ENCODE measurements around the gene INSR.
A peak's percentile ranks its signal among the peaks of the same experiment; 100 is the strongest.

INSR gene

GRCh38 chr19:7216373-7216902 is 77.8 kb downstream of the INSR start:
- H3K27ac ChIP-seq: no peak overlapping the region
- H3K36me3 ChIP-seq: no peaks in the 10 kb centered on the region
- no peaks in the 10 kb centered on the region for H3K9me3 ChIP-seq
- no peak overlapping the region for H3K4me3 ChIP-seq
- no peak for DNase-seq
- TF ChIP-seq, protein P1, sequence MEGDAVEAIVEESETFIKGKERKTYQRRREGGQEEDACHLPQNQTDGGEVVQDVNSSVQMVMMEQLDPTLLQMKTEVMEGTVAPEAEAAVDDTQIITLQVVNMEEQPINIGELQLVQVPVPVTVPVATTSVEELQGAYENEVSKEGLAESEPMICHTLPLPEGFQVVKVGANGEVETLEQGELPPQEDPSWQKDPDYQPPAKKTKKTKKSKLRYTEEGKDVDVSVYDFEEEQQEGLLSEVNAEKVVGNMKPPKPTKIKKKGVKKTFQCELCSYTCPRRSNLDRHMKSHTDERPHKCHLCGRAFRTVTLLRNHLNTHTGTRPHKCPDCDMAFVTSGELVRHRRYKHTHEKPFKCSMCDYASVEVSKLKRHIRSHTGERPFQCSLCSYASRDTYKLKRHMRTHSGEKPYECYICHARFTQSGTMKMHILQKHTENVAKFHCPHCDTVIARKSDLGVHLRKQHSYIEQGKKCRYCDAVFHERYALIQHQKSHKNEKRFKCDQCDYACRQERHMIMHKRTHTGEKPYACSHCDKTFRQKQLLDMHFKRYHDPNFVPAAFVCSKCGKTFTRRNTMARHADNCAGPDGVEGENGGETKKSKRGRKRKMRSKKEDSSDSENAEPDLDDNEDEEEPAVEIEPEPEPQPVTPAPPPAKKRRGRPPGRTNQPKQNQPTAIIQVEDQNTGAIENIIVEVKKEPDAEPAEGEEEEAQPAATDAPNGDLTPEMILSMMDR (IDR thresholded peaks at IDR 0.05): no peak
- H3K27me3 ChIP-seq: no peaks in the 10 kb centered on the region
- H3K4me1 ChIP-seq: peaks cover 0 to 35% (median 15%) of the 10 kb centered on the region in 4 donors
- intact Hi-C loops (cut with DNase I; ENCODE audit: low total_unique reads): no loop called here

- intact Hi-C loops (cut with DNase I; ENCODE audit: low total_unique reads): no loop called here
- Histone ChIP-seq H3K9me3 (no peaks in the 10 kb centered on the region), H3K4me1 (peaks cover 0 to 42% (median 18%) of the 10 kb centered on the region in 4 donors), H3K27me3 (no peaks in the 10 kb centered on the region), H3K27ac (no peak overlapping the region), H3K36me3 (no peaks in the 10 kb centered on the region), H3K4me3 (no peak overlapping the region)
- TF ChIP-seq, protein P1 (IDR thresholded peaks at IDR 0.05): no peak
- no peak for DNase-seq
Measured at GRCh38 chr19:7215176-7215575, 79.0 kb downstream of the INSR start.

DNA sequence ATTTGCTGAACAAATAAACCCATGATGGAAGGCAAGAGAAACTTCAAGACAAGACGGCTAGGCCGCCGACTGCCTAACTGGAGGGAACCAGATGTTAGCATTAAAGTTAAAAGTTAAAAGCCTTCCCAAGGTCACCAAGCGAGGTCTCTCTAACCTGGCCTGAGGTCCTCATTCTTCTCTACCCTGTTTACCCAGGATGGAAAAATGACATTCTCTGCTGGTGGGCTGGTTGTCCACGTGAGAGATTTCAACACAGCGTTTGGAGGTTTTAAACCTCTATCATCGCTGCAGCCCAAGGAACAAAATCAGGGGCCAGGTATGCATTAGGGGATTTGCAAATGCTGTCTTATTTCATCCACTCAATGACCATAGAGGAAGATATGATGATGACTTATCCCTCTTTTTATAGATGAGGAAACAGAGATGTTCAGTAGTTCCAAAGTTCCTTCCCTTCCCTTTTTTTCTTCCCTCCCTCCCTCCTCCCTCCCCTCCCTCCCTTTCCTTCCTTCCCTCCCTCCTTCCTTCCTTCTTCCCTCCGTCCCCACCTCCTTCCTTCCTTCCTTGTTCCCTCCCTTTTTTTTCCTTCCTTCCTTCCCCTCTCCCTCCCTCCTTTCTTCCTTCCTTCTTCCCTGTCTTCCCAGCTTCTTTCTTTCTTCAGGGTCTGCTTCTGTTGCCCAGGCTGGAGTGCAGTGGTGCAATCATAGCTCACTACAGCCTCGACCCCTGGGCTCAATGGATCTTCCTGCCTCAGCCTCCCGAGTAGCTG is 79.7 kb downstream of the INSR start:
- H3K27ac ChIP-seq: no peak overlapping the region
- H3K4me3 ChIP-seq: no peak overlapping the region
- H3K36me3 ChIP-seq: no peaks in the 10 kb centered on the region
- intact Hi-C loops (cut with DNase I; ENCODE audit: low total_unique reads): no loop called here
- peaks cover 0 to 42% (median 18%) of the 10 kb centered on the region in 4 donors for H3K4me1 ChIP-seq
- TF ChIP-seq, protein P1 (IDR thresholded peaks at IDR 0.05): no peak
- H3K9me3 ChIP-seq: no peaks in the 10 kb centered on the region
- no peak for DNase-seq
- H3K27me3 ChIP-seq: no peaks in the 10 kb centered on the region

DNA sequence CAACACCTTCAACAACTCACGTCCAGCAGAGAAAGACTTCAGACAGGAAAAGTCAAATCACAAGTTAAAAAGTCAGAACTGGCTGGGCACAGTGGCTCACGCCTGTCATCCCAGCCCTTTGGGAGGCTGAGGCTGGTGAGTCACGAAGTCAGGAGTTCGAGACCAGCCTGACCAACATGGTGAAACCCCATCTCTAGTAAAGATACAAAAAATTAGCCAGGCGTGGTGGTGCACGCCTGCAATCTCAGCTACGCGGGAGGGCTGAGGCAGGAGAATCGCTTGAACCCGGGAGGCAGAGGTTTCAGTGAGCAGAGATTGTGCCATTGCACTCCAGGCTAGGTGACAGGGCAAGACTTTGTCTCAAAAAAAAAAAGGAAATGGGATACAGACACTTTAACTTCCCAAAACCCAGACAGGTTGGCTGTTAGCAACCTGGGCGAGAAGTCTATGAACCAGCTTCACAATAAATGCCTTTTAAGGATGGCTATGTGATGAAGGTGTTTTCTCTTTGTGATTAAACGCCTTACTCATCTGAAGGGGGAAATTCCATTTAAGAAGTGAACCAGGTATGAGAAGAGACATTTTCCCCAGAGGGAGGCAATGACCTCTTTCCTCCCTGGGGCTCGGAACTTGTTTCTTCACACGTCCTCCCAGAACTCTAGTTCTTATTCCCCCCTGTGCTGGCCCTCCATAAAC is 80.4 kb downstream of the INSR start:
- TF ChIP-seq, protein P1 (IDR thresholded peaks at IDR 0.05): no peak
- no peak overlapping the region for H3K4me3 ChIP-seq
- no peaks in the 10 kb centered on the region for H3K9me3 ChIP-seq
- intact Hi-C loops (cut with DNase I; ENCODE audit: low total_unique reads): no loop called here
- DNase-seq: no peak
- H3K4me1 ChIP-seq: peaks cover 0 to 45% (median 22%) of the 10 kb centered on the region in 4 donors
- H3K36me3 ChIP-seq: no peaks in the 10 kb centered on the region
- no peak overlapping the region for H3K27ac ChIP-seq
- no peaks in the 10 kb centered on the region for H3K27me3 ChIP-seq

- H3K36me3 ChIP-seq: no peaks in the 10 kb centered on the region
- peak overlapping the region; percentile 17 to 52 for H3K27ac ChIP-seq
- DNase-seq: peak in 1 of 2 donors; percentile 67
- no peaks in the 10 kb centered on the region for H3K27me3 ChIP-seq
- TF ChIP-seq, protein P1 (IDR thresholded peaks at IDR 0.05): no peak
- H3K4me3 ChIP-seq: no peak overlapping the region
- H3K9me3 ChIP-seq: no peaks in the 10 kb centered on the region
- intact Hi-C loops (cut with DNase I; ENCODE audit: low total_unique reads): no loop called here
- peaks cover 0 to 45% (median 22%) of the 10 kb centered on the region in 4 donors for H3K4me1 ChIP-seq
Measured at GRCh38 chr19:7211191-7211951, 82.8 kb downstream of the INSR start.

All from tibial artery (tissue), 4 donors.